ENCODE measurements around the gene SRCIN1. TPM values are rescaled to one million over a fixed set of nuclear protein-coding genes. Genes with fewer than 3 reads are reported as not detected.

The SRCIN1 gene
- total RNA-seq, 2 donors from 2014 or later, result 2.4 to 4.8 TPM

DNA sequence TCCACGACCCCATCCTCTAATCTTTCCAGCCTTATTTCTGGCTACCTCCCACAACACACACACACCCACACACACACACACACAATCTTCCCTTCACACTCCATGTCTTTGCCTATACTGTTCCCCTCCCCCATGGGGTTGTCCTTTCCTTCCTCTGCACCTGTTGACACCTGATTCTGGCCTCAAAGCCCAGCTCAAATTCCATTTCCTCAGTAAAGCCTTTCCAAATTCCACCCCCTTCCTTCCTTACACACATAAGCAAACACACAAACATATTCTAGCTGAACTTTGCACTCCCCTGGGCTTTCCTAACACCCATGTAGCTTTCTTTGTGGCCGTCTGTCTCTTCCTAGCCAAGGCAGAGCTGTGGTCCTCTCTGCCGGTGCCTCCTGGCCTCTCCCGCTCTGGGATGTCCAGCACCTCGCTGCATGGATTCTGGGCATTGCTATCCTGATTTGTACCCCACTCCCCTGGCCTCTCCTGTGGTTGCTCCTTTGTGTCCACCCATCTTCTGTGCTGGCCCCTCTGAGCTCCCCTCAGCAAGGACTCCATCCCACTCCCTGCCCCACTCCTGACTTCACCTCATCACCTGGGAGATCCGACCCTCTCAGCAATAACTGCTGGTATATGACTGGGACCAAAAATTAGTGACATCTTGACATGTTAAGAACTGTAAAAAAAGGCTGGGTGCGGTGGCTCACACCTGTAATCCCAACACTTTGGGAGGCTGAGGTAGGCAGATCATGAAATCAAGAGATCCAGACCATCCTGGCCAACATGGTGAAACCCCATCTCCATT lies 8.4 kb upstream of the SRCIN1 start:
- no peak for DNase-seq (ENCODE audit: low spot score)
- H3K27ac ChIP-seq, result no peak overlapping the region
- intact Hi-C loops (cut with DNase I), result no loop called here
- H3K36me3 ChIP-seq, result no peaks in the 10 kb centered on the region
- no peaks in the 10 kb centered on the region for H3K4me1 ChIP-seq (replicated peaks)
- 82% methylated on average over 7 of the region's 7 CpGs for WGBS
- no peaks in the 10 kb centered on the region for H3K27me3 ChIP-seq (replicated peaks; ENCODE audit: insufficient read depth)
- TF ChIP-seq POLR2A (IDR thresholded peaks at IDR 0.05), result no peak
- TF ChIP-seq POLR2AphosphoS5 (IDR thresholded peaks at IDR 0.05), result no peak
- TF ChIP-seq, protein P1, sequence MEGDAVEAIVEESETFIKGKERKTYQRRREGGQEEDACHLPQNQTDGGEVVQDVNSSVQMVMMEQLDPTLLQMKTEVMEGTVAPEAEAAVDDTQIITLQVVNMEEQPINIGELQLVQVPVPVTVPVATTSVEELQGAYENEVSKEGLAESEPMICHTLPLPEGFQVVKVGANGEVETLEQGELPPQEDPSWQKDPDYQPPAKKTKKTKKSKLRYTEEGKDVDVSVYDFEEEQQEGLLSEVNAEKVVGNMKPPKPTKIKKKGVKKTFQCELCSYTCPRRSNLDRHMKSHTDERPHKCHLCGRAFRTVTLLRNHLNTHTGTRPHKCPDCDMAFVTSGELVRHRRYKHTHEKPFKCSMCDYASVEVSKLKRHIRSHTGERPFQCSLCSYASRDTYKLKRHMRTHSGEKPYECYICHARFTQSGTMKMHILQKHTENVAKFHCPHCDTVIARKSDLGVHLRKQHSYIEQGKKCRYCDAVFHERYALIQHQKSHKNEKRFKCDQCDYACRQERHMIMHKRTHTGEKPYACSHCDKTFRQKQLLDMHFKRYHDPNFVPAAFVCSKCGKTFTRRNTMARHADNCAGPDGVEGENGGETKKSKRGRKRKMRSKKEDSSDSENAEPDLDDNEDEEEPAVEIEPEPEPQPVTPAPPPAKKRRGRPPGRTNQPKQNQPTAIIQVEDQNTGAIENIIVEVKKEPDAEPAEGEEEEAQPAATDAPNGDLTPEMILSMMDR (IDR thresholded peaks at IDR 0.05), result no peak
- H3K9me3 ChIP-seq, result no peaks in the 10 kb centered on the region
- no peak overlapping the region for H3K4me3 ChIP-seq

DNA sequence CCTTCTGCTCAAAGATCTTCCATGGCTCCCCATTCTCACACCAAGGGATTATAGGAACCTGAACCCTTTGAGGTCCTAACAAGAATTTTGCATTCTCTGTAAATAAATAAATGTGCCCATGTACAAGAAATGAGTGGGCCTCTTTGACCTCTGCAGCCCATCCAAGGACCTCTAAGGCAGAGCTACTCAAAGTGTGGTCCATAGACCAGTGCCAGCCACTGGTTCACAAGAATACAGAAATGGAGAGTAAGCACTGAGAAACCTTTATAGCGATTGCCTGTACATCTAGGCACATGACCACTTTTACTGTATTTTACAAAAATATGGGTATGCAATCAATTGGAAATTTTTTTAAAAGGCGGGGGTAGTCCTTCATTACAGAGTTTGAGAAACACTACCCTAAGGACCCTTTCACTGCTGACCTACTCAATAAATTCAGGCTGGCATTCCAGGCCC lies 7.8 kb upstream of the SRCIN1 start:
- Histone ChIP-seq H3K36me3 (no peaks in the 10 kb centered on the region), H3K9me3 (no peaks in the 10 kb centered on the region), H3K4me3 (no peak overlapping the region), H3K27ac (no peak overlapping the region), H3K27me3 (replicated peaks; ENCODE audit: insufficient read depth) (no peaks in the 10 kb centered on the region), H3K4me1 (replicated peaks) (no peaks in the 10 kb centered on the region)
- no peak for DNase-seq (ENCODE audit: low spot score)
- intact Hi-C loops (cut with DNase I), result no loop called here
- TF ChIP-seq POLR2AphosphoS5 (IDR thresholded peaks at IDR 0.05) (no peak), POLR2A (IDR thresholded peaks at IDR 0.05) (no peak)
- TF ChIP-seq, protein P1 (IDR thresholded peaks at IDR 0.05), result no peak
- 91% methylated on average over 2 of the region's 2 CpGs for WGBS

DNA sequence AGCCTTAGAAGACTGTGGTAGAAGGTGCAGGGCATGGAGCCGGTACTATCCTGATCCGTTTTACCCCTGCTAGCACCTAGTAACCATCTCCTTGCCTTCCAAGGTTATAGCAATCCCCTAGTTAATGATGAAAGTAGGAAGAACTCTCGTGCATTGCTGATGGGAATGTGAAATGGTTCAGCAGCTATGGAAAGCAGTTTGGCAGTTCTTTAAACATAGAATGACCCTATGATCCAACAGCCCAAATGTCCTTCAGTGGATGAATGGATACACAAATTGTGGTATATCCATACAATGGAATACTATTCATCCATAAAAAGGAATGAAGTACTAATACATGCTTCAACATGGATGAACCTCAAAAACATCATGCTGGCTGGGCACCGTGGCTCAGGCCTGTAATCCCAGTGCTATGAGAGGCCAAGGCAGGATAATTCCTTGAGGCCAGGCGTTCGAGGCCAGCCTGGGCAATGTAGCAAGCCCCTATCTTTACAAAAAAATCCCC lies 6.2 kb upstream of the SRCIN1 start:
- Histone ChIP-seq H3K4me1 (replicated peaks) (peaks cover under 1% of the 10 kb centered on the region), H3K36me3 (no peaks in the 10 kb centered on the region), H3K4me3 (no peak overlapping the region), H3K27me3 (replicated peaks; ENCODE audit: insufficient read depth) (no peaks in the 10 kb centered on the region), H3K27ac (no peak overlapping the region), H3K9me3 (no peaks in the 10 kb centered on the region)
- TF ChIP-seq, protein P1 (IDR thresholded peaks at IDR 0.05), result no peak
- no peak for TF ChIP-seq POLR2A (IDR thresholded peaks at IDR 0.05)
- TF ChIP-seq POLR2AphosphoS5 (IDR thresholded peaks at IDR 0.05), result no peak
- no peak for DNase-seq (ENCODE audit: low spot score)
- over 99% methylated on average over 6 of the region's 6 CpGs for WGBS
- intact Hi-C loops (cut with DNase I), result no loop called here

DNA sequence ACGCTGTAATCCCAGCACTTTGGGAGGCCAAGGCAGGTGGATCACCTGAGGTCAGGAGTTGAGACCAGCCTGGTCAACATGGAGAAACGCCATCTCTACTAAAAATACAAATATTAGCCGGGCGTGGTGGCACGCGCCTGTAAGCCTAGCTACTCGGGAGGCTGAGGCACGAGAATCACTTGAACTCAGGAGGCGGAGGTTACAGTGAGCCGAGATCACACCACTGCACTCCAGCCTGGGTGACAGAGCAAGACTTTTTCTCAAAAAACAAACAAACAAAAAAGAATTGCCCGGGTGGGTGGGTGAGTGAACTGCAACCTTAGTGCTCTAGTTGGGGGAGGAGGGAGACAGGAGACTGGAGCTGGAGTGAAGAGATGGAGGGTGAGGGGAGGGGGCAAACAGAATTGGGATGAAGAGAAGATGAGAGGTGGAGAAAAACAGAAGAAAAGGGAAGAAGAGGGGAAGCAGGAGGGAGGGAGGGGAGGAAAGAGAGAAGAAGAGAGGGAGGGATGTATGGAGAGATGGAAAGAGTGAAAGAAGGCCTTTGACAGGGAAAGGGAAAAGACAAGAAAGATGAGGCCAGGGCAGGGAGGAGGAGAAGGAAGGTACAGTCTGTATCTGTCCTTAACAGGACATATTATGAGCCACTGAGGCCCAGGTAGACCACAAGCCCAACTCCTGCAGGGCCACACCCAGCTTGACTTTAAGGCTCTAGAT lies 5.5 kb upstream of the SRCIN1 start:
- H3K27me3 ChIP-seq (replicated peaks; ENCODE audit: insufficient read depth), result no peaks in the 10 kb centered on the region
- TF ChIP-seq POLR2AphosphoS5 (IDR thresholded peaks at IDR 0.05) (no peak), POLR2A (IDR thresholded peaks at IDR 0.05) (no peak)
- TF ChIP-seq, protein P1 (IDR thresholded peaks at IDR 0.05), result no peak
- no peaks in the 10 kb centered on the region for H3K9me3 ChIP-seq
- intact Hi-C loops (cut with DNase I), result no loop called here
- H3K4me3 ChIP-seq, result no peak overlapping the region
- WGBS, result 77% methylated on average over 11 of the region's 11 CpGs
- H3K27ac ChIP-seq, result no peak overlapping the region
- peaks cover 5% of the 10 kb centered on the region for H3K4me1 ChIP-seq (replicated peaks)
- no peak for DNase-seq (ENCODE audit: low spot score)
- H3K36me3 ChIP-seq, result no peaks in the 10 kb centered on the region
